Inflammatory macrophage treated with lipopolysaccharide for 1 hour (primary cell): ENCODE data around the gene VILL.
"Not testable (repeated sequence)": the region's sequence is repeated elsewhere in the genome, so short reads cannot be mapped to it uniquely, and the experiment has no call there.

Experiments
- DNase-seq, 2 donors: peaks; one replicate each; pipeline ENCODE4 v3.0.0-alpha.2; 2020 to 2022

VILL gene

DNA sequence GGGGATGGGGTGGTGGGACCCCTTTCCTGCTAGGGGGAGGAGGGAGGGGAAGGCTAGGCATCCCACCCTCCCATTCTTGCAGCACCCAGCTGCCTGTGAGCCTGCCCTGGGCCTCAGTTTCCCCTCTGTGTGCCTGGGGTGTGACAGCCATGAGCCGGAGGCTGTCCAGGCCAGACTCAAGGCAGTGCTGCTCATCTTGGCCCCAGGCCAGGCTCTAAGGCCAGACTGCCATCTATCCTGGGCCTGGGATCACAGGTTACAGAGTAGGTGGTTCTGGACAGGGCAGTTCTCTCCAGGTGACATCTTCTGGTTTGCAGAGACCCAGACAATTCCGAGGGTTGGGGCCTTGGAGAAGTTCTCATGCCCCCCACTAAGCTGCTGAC is 3.3 kb upstream of the VILL start:
- DNase-seq = no peak

- no peak for DNase-seq
Observed at GRCh38 chr3:37987751-37988179, 2.8 kb upstream of the VILL start.

GRCh38 chr3:37988376-37988775 is 2.2 kb upstream of the VILL start:
- not testable (repeated sequence) for DNase-seq

DNA sequence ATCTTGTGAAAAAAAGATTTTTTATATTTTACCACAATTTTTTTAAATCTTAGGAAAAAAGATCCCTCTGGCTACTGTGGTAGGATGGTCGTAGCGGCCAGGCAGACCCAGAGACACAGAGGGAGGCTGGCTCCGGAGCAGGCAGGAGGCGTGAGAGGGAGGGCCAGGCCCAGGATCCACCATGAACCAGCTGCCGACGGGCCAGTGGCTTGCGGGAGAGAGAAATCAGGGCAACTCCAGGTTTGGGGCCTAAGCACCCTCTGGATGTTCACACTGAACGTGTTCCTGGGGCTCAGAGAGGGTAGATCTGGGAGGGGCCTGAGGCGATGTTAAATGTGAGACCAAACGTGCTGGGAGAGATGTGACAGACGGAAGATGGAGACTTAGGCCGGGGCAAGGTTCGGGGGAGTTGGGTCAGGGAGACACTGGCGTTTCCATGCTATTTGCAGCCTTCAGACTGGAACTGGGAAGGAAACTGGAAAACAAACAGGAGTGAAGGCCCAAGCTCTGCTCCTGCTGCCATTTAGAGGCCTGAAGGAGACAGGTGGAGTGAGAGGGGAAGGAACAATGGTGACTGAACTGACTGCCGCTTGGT is 1.6 kb upstream of the VILL start:
- DNase-seq = no peak

DNA sequence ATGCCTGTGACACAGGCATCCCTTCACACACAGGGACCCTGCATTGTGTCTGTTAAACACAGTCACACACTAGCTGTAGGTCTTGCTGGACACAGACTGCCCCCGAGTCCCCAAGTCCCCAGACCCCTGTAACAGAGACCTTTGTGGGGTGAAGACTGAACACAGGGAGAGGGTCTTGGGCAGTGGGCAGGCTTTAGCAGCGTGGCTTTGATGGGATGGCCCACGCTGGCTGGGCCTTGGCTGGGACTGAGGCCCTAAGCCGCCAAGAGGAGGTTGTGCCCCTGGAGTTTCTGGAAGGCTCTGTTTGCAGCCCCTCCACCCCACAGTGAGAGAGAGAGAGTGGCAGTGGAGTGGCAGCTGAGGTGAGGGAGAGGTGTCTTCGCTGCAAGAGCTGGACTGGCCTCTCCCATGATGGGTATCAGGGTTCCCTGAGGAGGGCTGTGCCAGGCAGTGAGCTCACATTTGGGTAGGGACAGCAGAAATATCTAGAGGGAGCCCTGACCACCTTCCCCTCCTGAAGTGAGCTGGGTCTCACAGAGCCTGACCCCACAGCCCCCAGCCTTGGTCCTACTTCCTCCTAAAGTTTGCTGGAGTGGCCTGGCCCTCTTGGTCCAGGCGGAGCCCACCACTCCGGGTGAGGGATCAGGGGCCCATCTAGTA is 635 bp upstream of the VILL start:
- DNase-seq = no peak

DNA sequence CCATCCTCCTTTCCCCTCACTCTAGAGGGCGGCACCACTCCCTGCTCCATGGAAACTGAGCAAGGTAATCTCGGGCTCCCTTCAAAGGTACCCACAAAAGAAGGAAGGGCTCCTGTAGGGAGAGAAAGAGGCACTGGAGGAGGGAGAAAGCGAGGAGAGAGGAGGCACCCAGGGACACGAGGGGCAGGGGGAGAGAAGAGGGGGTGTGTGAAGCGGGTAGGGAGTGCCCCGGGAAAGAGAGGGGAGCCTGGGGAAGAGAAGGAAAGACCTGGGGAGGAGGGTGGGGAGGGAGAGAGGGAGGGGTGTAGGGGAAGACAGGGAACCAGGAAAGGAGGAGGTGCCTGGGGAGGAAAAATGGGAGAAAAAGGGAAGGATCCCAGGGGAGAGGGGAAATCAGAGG is 523 bp downstream of the VILL start:
- no peak for DNase-seq

DNA sequence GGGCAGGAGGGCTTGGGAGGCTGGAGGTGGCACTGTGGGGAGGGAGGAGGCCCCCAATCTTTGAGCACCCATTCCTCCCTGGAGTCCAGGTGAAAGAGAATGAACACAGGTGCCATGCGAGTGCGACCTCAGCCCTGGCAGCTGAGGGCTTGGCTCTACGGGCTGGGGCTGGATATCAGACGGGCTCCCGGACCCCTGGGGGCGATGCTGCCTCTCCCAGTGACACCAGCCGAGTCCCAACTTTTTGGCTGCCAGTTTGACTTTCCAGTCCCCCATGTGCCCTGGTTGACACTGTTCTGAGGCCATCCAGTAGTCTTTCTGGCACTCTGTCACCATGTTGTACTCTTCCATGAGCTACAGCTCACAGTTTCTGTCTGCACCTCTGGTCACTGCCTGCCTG is 1.2 kb downstream of the VILL start:
- DNase-seq = no peak

DNA sequence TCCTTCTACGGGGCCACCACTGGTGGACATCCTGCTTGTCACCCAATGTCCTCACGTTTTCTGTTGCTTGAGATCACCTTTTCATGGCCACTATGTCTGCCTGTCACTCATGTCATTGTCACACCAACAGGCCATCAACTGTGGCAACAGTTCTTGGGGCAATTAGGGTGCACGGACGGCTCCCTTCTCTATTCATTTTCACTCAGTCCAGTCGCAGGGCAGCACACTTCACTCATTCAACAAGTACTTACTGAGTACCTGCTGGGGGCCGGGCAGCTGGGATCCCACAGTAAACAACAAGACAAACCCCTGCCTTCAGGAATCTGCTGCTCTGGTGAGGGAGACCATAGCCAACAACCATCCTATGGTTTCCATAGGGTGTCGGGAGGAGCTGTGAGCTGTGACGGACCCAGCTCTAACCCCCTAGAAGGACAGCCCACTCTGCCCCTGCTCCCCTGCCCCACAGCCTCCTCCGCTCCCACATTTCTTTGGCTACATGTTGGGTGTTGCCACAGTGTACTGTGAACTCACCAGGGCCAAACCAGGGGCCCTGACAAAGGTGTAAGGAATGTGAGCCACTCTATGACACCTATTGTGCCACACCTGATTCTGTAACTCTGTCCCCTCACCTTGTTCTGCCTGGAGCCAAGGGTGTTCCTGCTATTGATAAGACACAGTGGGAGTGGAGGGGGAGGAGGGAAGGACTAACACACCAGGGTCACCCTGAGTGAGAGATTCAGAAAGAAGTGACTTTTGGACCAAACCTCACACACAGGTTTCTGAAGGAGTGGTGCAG is 1.9 kb downstream of the VILL start:
- DNase-seq = no peak

- no peak for DNase-seq
Observed at GRCh38 chr3:37993067-37993455, 2.5 kb downstream of the VILL start.

DNA sequence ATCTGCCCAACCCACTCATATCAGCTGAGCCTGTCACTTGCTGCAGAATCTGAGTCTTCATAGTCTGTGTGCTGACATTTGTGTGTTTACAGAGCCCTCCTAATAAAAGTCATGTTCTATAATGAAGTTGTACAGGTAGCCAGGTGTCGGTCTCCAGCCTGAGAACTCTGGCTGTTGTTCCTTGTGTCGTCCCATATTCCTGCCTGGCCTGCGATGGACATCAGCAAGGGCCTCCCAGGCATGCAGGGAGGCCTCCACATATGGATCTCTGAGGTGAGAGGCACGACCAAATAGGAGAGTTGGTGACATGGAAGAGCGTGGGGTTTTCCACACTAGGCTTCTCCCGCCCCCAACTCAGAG is 2.9 kb downstream of the VILL start:
- DNase-seq = peak in 1 of 2 donors; percentile 23

DNA sequence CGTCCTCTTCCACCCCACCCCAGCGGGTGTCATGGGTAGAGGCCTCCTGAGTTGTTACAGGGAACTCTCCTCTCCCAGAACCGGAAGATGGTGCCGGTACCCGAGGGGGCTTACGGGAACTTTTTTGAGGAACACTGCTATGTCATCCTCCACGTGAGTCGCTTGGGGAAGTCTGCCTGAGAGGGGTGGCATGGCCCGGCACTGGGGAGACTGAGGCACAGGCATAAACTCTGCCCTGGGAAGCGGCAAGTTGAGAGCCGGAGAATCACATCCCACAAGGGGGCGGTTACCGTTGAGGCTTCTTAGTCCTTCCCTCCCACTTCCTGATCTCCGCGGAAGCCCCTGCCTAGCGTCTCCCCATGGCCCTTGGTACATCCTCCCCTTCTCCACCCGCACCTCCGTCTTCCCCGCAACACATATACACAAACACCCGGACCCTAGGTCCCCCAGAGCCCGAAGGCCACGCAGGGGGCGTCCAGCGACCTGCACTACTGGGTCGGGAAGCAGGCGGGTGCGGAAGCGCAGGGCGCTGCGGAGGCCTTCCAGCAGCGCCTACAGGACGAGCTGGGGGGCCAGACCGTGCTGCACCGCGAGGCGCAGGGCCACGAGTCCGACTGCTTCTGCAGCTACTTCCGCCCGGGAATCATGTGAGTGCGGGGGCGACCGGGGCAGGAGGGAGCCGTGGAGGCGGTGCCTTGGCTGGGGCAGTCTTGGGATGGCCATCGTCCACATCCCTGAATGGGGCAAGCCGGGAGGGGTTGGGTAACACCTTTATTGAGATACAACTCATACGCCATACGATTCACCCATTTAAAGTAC is 3.4 kb downstream of the VILL start:
- DNase-seq = peak; percentile 89 to 98

- no peak for DNase-seq
Observed at GRCh38 chr3:37994639-37994972, 4.0 kb downstream of the VILL start.

DNA sequence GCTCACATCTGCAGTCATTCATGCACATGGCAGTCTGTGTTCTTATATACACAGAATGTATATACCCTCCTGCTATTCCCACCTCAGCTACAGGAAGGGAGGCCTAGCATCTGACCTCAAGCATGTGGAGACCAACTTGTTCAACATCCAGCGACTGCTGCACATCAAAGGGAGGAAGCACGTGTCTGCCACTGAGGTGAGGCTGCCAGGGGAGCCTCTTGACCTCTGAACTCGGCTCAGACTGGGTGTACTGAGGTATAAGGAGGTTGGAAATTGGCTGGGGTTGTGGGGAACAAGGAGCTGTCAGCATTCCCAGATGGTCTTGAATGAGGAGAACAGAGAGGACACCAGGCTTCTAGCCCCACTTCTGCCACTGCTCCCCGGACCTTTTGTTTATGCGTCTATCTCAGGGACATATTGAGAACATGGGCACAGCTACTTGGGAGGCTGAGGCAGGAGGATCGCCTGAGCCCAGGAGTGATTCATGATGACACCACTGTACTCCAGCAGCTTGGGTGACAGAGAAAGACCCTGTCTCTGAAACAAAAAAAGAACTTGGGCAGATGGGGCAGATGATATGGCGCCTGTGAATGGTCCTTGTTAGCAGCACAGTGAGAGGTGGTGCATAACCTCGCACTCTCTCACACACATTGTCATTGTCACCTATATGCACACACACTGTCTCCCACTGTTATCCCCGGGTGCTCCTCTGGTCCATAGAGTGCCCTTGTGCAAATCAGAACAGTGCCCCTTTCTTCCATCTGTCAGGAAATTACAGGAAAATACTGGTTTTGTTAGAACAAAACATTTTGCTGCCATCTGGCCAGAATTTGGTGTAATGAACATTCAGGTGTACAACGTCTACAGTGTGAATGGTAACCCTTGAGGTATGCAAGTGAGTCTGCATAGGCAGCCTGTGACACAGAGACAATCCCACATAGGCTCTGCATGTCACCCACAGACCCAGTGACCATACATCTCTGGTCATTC is 5.4 kb downstream of the VILL start:
- no peak for DNase-seq

DNA sequence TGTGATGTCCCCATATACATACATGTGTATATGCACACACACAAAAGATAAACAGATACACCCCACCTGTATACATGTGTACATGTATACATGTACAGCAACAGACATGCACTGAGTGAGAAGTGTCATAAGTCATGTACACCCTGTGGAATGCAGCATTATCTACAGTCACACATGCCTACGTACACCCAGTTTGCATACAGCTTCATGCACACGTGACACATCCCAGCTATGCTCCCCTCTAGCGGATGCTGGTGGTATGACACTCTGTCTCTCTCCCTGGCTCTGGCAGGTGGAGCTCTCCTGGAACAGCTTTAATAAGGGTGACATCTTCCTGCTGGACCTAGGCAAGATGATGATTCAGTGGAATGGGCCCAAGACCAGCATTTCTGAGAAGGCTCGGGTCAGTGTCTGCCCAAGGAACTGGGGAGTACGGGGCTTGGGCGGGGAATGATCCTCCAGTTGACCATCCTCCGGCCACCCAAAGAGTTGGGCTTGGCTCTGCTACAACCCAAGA is 6.3 kb downstream of the VILL start:
- DNase-seq = peak; percentile 75 to 95

- no peak for DNase-seq
Observed at GRCh38 chr3:37997342-37997741, 6.8 kb downstream of the VILL start.

DNA sequence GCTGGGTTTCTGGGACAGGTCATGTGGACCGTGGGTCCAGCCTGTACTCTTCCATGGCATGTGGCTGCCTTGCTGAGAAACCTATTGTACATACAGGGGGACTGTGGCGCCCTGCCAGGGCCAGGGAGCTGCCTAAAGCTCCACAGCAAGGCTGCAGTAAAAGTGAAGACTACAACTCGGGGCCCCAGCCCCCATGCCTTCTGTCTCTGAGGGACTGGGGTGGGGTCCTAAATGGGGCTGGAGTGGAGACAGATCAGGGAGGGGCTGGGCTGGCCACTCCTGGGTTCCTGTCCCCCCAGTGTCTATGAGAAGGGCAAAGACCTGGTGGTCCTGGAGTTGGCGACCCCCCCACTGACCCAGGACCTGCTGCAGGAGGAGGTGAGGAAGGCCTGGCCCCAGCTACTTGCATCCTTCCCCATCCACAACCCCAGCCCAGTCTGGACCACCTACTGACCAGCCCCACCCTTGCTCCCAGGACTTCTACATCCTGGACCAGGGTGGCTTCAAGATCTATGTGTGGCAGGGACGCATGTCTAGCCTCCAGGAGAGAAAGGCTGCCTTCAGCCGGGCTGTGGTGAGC is 7.3 kb downstream of the VILL start:
- DNase-seq = no peak

DNA sequence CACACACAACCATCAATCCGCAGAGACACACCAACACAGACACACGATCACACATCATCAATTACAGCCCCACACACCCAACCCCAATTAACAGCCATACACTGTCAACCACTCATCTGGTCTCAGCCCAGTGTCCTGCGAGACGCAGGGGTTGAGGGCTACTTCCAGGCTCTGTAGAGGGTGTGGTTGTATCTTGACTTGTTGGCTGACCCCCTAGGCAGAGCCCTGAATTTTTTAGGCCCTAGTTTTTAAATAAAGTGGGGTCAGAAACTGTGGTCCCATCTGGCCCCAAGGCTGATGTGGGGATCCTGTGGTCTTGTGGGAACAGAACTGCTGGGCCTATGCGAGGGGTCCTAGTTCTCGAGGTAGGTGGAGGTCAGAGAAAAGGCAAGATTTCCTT is 9.2 kb downstream of the VILL start:
- DNase-seq = no peak

GRCh38 chr3:38000242-38000916 is 9.8 kb downstream of the VILL start:
- DNase-seq = no peak

DNA sequence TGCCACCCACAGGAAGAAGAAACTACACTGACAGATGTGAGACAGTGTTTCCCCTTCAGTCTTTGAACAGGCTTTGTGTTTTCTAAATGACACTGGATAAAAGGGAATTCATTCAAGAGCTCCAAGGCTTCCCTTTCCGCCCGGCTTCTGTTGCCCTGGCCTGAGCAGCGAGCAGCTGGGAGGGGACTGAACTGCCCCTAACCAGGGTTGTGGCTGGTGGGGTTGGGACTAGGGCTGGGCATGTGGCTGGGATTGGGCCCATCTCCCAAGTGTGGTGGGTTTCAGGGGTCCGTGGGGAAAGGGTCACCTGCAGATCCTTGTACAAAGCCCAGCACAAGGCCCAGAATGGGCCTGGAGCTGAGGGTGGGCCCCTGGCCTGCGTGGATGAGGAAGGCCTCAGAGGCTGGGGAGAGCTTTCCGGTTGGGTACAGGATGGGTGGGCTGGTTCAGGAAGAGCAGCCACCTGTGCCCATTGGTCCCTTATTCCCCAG is 10.4 kb downstream of the VILL start:
- no peak for DNase-seq

DNA sequence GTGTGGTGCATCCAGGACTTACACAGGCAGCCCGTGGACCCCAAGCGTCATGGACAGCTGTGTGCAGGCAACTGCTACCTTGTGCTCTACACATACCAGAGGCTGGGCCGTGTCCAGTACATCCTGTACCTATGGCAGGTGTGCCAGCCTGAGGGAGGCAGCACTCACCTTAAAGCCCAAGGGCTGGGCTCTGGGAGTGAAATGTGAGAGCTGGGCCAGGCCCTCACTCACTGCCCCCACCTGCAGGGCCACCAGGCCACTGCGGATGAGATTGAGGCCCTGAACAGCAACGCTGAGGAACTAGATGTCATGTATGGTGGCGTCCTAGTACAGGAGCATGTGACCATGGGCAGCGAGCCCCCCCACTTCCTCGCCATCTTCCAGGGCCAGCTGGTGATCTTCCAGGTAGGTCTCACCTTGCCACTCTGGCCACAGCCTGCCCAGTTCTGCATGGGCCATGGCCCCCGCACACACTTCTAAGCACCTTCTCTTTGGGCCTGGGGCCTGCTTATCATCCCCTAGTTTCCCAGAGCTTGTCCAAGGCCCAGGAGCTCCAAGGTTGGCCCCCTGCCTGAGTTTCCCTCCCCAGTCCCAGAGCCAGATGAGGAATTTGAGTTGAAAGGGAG is 11.0 kb downstream of the VILL start:
- DNase-seq = no peak
